Endothelial cell (in vitro differentiated cells): Measurements from ENCODE around the gene UMOD. TPM values are rescaled to one million over a fixed set of nuclear protein-coding genes. Genes with fewer than 3 reads are reported as not detected.

Source experiments
- DNase-seq: peaks from one replicate; pipeline ENCODE4 v3.0.0; 2021; ENCODE audit warnings: low spot score
- H3K27ac Mint-ChIP-seq: one replicate; pipeline ENCODE4 v1.8.0; 2021; ENCODE audit warnings: mixed read lengths, inconsistent platforms; ENCODE audit not compliant: unreplicated experiment
- H3K27me3 Mint-ChIP-seq: one replicate; pipeline ENCODE4 v1.8.0; 2021; ENCODE audit warnings: mild to moderate bottlenecking, moderate library complexity, mixed read lengths, inconsistent platforms; ENCODE audit not compliant: unreplicated experiment
- H3K36me3 Mint-ChIP-seq: one replicate; pipeline ENCODE4 v1.8.0; 2021; ENCODE audit warnings: mild to moderate bottlenecking, low read depth, mixed read lengths, inconsistent platforms; ENCODE audit not compliant: unreplicated experiment
- H3K4me1 Mint-ChIP-seq: one replicate; pipeline ENCODE4 v1.8.0; 2021; ENCODE audit warnings: mild to moderate bottlenecking, mixed read lengths, inconsistent platforms; ENCODE audit not compliant: unreplicated experiment
- H3K4me3 Mint-ChIP-seq: one replicate; pipeline ENCODE4 v1.8.0; 2021; ENCODE audit warnings: mild to moderate bottlenecking, mixed read lengths, inconsistent platforms; ENCODE audit not compliant: unreplicated experiment
- H3K9me3 Mint-ChIP-seq: one replicate; pipeline ENCODE4 v1.8.0; 2021; ENCODE audit warnings: mixed read lengths, inconsistent platforms; ENCODE audit not compliant: unreplicated experiment
- total RNA-seq: library from RNA; stranded (reverse); fragmentation: NEBNext Ultra II Directional; extraction: Animal tissue kit (Norgen Biotek cat#: 25700); gene quantifications from one replicate; pipeline ENCODE4 v1.2.1, GENCODE V29; 2021; ENCODE audit not compliant: unreplicated experiment
- TF ChIP-seq, protein P1 (sequence below): fragments of 200-600 bp; sonication (generic); IDR thresholded peaks from one replicate; pipeline ENCODE4 v1.5.0; 2021; ENCODE audit warnings: antibody characterized with exemption; ENCODE audit not compliant: unreplicated experiment

UMOD gene
- total RNA-seq, 1 donor from 2014 or later: not detected

DNA sequence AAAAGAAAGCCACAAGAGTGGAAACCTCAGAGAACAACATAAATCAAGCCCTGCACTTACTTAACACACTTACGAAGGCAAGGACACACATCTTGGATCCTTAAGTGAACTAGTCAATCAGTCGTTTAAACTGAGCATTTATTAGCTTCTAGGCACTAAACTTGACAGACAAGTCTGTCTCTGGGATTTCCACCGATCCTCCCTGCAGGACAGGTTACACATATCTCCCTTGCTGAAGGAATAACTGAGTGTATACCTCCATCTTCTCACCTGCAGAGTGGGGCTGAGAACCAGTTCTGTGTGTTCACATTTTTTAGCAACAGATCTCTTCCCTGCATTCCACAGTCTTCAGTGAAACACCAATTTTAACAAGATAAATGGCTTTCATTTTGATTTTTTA is 34.1 kb downstream of the UMOD start:
- no peak overlapping the region for H3K27ac Mint-ChIP-seq
- TF ChIP-seq, protein P1, sequence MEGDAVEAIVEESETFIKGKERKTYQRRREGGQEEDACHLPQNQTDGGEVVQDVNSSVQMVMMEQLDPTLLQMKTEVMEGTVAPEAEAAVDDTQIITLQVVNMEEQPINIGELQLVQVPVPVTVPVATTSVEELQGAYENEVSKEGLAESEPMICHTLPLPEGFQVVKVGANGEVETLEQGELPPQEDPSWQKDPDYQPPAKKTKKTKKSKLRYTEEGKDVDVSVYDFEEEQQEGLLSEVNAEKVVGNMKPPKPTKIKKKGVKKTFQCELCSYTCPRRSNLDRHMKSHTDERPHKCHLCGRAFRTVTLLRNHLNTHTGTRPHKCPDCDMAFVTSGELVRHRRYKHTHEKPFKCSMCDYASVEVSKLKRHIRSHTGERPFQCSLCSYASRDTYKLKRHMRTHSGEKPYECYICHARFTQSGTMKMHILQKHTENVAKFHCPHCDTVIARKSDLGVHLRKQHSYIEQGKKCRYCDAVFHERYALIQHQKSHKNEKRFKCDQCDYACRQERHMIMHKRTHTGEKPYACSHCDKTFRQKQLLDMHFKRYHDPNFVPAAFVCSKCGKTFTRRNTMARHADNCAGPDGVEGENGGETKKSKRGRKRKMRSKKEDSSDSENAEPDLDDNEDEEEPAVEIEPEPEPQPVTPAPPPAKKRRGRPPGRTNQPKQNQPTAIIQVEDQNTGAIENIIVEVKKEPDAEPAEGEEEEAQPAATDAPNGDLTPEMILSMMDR: no peak
- H3K27me3 Mint-ChIP-seq: peaks cover 8% of the 10 kb centered on the region
- no peaks in the 10 kb centered on the region for H3K36me3 Mint-ChIP-seq
- no peaks in the 10 kb centered on the region for H3K4me1 Mint-ChIP-seq
- DNase-seq: no peak
- H3K4me3 Mint-ChIP-seq: no peak overlapping the region
- H3K9me3 Mint-ChIP-seq: no peaks in the 10 kb centered on the region

GRCh38 chr16:20318006-20318405 is 34.5 kb downstream of the UMOD start:
- H3K27ac Mint-ChIP-seq: no peak overlapping the region
- H3K27me3 Mint-ChIP-seq: peaks cover 8% of the 10 kb centered on the region
- TF ChIP-seq, protein P1: no peak
- no peaks in the 10 kb centered on the region for H3K36me3 Mint-ChIP-seq
- H3K9me3 Mint-ChIP-seq: no peaks in the 10 kb centered on the region
- no peaks in the 10 kb centered on the region for H3K4me1 Mint-ChIP-seq
- DNase-seq: no peak
- H3K4me3 Mint-ChIP-seq: no peak overlapping the region

DNA sequence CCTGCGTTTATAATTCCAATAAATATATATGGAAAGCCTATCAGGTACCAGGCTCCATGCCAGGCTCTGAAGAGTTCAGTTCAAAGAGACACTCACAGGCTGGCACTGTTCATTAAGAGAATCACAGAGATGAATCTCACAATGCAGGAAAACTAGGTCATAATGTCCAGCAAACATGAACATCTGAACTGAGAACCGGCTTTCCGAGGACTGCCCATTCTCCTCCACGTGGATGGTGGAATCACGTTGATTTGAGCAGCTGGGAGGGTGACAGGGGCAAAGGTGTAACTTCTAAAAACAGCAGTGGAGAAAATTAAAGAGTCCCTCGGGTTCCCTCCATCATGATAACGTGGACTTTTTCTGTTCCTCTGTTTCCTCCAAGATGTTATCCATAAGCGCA is 35.4 kb downstream of the UMOD start:
- H3K4me3 Mint-ChIP-seq: no peak overlapping the region
- H3K9me3 Mint-ChIP-seq: no peaks in the 10 kb centered on the region
- no peak for DNase-seq
- no peak overlapping the region for H3K27ac Mint-ChIP-seq
- H3K27me3 Mint-ChIP-seq: peaks cover 8% of the 10 kb centered on the region
- TF ChIP-seq, protein P1: no peak
- no peaks in the 10 kb centered on the region for H3K4me1 Mint-ChIP-seq
- H3K36me3 Mint-ChIP-seq: no peaks in the 10 kb centered on the region

- Mint-ChIP-seq H3K4me1 (no peaks in the 10 kb centered on the region), H3K27me3 (peaks cover 8% of the 10 kb centered on the region), H3K36me3 (no peaks in the 10 kb centered on the region), H3K9me3 (no peaks in the 10 kb centered on the region), H3K27ac (no peak overlapping the region), H3K4me3 (no peak overlapping the region)
- TF ChIP-seq, protein P1: no peak
- DNase-seq: no peak
Observed at GRCh38 chr16:20316715-20317114, 35.8 kb downstream of the UMOD start.

DNA sequence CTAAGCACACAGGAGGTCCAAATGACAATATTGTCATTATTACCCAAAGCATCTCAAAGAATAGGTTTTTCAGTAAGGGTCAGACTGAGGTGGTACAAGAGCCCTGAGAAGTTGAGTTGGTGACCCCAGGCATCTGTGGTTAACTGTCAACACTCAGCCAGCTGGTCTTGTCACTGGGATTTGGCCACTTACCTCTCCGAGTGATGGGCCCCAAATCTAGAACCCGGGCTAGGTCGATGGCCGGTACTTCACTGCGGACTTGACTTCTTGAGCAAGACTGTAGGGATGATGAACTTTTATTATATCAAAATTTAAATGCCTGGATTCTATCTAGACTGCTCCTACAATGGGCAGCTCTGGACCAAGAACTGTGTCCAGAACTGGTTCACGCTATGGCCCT is 36.8 kb downstream of the UMOD start:
- H3K9me3 Mint-ChIP-seq: no peaks in the 10 kb centered on the region

More for the DNA sequence above, 36.8 kb downstream of the UMOD start:
- H3K4me3 Mint-ChIP-seq: no peak overlapping the region
- DNase-seq: no peak
- no peaks in the 10 kb centered on the region for H3K36me3 Mint-ChIP-seq
- peaks cover 5% of the 10 kb centered on the region for H3K27me3 Mint-ChIP-seq
- H3K27ac Mint-ChIP-seq: no peak overlapping the region
- TF ChIP-seq, protein P1: no peak
- no peaks in the 10 kb centered on the region for H3K4me1 Mint-ChIP-seq
